HEK293T (cell line): ENCODE results near the gene JAG2.

Experiments
- ARNT ChIP-seq: fragments of 450-650 bp; IDR thresholded peaks from 2 replicates; pipeline ENCODE4 v1.6.1; 2017; ENCODE audit warnings: mild to moderate bottlenecking
- SP1 ChIP-seq: fragments of 450-650 bp; IDR thresholded peaks from 2 replicates; pipeline ENCODE4 v1.6.1; 2017

- TF ChIP-seq SP1: no peak
- TF ChIP-seq ARNT: no peak
These were observed 22.2 kb downstream of the JAG2 start for GRCh38 chr14:105146181-105146975.
